IPS-18a (cell line): ENCODE results near the gene SCG3.

Experiments
- H3K27ac ChIP-seq: one replicate; pipeline ENCODE4 v1.5.1; 2013; ENCODE audit warnings: low read length
- H3K27me3 ChIP-seq: one replicate; pipeline ENCODE4 v1.6.1; 2013; ENCODE audit warnings: mild to moderate bottlenecking, low read length; ENCODE audit not compliant: control insufficient read depth, insufficient read depth
- H3K36me3 ChIP-seq: one replicate; pipeline ENCODE4 v1.6.1; 2013; ENCODE audit warnings: low read depth, low read length; ENCODE audit not compliant: control insufficient read depth
- H3K4me1 ChIP-seq: one replicate; pipeline ENCODE4 v1.6.1; 2013; ENCODE audit warnings: low read depth, low read length; ENCODE audit not compliant: control insufficient read depth
- H3K4me3 ChIP-seq: one replicate; pipeline ENCODE4 v1.5.1; 2013; ENCODE audit warnings: low read length
- H3K9ac ChIP-seq: one replicate; pipeline ENCODE4 v1.6.1; 2013; ENCODE audit warnings: mild to moderate bottlenecking, low read length, moderate library complexity
- H3K9me3 ChIP-seq: one replicate; pipeline ENCODE4 v1.6.1; 2013; ENCODE audit warnings: low read depth, low read length; ENCODE audit not compliant: control insufficient read depth

SCG3 gene

DNA sequence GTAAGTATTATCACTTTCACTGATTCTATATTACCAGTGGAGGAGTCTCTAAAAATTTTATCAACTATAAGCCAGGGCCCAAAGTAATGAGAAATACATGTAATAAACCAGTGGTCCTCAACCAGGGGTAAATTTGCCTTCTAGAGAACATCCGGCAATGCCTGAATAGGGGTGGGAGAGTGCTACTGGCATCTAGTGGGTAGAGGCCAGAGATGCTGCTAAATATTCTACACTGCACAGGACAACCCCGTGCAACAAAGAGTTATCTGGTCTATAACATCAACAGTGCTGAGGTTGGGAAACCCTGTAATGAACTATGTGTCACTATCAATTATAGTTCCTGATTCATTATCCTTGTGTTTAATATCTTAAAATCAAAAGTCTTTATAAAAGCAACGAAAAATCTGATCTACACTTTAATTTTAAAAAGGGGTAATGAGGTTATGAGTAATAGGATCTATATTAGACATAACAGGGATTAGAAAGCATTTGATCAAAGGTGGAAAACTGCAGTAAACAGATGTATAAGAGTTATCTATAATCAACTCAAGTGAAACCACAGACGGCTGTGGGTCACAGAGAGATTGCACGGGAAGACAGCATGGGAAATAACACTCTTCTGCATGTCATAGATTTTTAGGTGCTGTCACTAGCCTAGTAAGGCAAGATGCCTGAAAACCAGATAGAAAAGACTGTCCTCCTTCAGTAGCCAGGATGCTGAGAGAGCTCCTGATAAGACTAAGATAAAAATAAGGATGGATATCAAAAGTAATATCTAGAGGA lies 54.1 kb downstream of the SCG3 start:
- Histone ChIP-seq H3K27me3 (peaks cover 44% of the 10 kb centered on the region), H3K27ac (no peak overlapping the region), H3K4me3 (no peak overlapping the region), H3K36me3 (no peaks in the 10 kb centered on the region), H3K9ac (no peak overlapping the region), H3K9me3 (no peaks in the 10 kb centered on the region), H3K4me1 (peaks cover 9% of the 10 kb centered on the region)

DNA sequence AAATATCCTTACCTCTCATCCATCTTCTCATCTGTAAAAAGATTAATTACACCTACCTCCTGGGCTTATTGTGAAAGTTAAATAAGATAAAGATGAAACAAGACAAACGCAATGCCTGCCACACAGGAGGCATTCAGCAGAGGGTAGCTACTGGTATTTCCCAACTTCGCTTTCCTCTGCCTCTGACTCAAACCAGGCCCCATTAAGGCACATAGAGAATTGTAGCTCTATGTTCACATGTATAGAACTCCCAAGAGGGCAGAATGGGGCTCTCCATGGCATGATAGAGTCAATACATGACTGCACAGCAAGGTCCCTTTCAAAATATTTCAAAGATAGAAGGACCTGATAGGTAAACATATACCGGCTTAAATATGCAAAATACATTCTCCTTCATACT lies 54.8 kb downstream of the SCG3 start:
- no peak overlapping the region for H3K27ac ChIP-seq

DNA sequence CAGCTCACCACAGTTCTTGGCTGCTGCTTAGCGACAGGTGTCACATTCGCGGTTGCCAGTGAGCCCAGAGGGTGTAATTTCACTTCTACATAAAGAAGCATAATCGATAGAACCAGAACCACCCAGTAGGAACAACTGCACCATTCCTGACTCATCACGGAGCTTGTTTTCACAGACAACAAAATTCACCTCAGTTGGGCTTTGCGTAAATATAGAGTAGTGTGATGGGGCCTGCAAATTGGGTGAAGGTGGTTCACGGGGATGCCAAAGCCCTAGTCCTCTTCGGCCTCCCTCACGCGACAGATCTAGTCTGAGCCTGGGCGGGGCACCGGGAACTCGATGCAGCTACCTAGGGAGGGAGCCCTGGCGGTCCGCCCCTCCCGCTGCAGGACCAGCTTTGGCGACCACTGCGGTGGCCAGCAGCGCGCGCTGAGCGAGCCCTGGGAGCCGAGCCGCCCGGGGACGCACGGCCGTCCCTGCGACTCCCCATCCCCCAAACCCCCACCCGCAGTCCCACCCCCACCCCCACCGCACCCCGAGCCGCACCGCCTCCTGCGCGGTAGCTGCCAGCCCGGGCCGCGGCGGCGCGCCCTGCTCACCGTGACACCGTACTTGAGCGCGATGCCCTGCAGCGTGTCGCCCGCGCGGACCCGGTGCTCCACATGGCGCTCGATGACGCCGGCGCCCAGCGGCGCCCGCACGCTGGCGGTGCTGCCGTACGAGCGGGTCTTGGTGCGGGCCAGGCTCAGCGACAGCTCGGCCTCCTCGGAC lies 55.6 kb downstream of the SCG3 start:
- H3K9ac ChIP-seq = peak overlapping the region; percentile 11
- peaks cover 44% of the 10 kb centered on the region for H3K27me3 ChIP-seq
- peak overlapping the region; percentile 56 for H3K4me3 ChIP-seq
- peaks cover 6% of the 10 kb centered on the region for H3K4me1 ChIP-seq
- H3K9me3 ChIP-seq = no peaks in the 10 kb centered on the region
- no peak overlapping the region for H3K27ac ChIP-seq
- H3K36me3 ChIP-seq = no peaks in the 10 kb centered on the region

More for the DNA sequence above, 54.8 kb downstream of the SCG3 start:
- Histone ChIP-seq H3K9ac (no peak overlapping the region), H3K9me3 (no peaks in the 10 kb centered on the region), H3K4me3 (no peak overlapping the region), H3K36me3 (no peaks in the 10 kb centered on the region), H3K27me3 (peaks cover 44% of the 10 kb centered on the region), H3K4me1 (peaks cover 9% of the 10 kb centered on the region)

DNA sequence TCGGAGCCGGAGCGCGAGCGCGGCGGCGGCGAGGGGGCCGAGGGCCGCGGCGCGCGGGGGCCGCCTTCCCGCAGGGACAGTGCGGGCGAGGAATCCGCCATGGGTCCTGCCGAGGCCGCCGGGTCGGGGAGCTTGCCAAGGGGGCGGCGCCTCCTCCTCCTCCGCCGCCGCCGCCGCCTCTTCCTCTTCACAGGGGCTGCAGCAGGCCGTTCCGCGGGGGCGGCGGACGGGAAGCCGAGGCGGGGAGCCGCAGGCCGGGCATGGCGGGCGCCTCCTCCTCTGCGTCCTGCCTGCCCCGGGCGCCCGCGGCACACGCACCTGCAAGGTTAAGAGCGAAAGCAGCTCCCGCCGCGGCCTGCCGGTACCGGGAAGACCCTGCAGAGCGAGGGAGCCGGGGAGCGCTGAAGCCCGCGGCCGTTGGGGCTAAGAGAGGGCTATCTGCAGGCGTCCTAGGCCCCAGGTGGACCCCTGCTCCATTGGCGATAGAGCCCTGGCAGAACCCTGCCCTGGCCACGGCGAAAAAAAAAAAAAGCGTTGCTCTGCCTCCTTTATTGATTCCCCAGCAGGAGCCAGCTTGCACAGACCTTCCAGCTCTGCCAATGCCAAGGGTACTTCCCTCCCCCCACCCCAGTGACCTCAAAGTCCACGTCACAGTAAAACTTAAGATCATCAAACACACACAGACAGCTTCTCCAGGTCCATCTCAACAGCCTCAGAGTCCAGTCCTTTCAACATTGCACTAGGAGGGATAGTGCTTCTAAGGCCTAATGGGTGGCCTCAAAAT lies 56.4 kb downstream of the SCG3 start, which contains the start of gene LYSMD2:
LYSMD2 (minus strand) TSS at position 134 of the 784 bp plus-strand sequence; CDS start at position 101, 33 bp downstream.
- H3K4me3 ChIP-seq = peak within 1 kb of the TSS; percentile 56
- H3K9me3 ChIP-seq = no peaks in the 10 kb centered on the region
- no peak within 1 kb of the TSS for H3K27ac ChIP-seq
- H3K27me3 ChIP-seq = peaks cover 44% of the 10 kb centered on the region
- no peaks in the 10 kb centered on the region for H3K36me3 ChIP-seq
- peaks cover 6% of the 10 kb centered on the region for H3K4me1 ChIP-seq
- peak within 1 kb of the TSS; percentile 11 for H3K9ac ChIP-seq

DNA sequence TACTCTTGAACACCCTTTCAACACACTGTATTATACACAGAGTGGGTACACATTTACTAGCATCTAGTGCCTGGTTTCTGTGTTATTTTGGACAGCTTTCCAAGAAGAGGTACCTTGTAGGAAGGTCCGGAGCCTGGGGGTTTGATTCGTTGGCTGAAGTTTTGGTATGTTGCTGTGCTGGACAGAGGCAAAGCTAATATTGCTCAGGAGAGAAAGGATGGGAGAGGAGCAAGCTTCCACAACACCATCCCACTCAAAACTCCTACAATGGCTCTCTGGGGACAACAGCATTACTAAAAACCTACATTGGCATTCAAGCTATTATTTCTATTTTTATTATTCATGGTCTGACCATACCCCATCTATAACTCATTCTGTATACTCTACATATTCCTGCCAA lies 57.2 kb downstream of the SCG3 start:
- no peak overlapping the region for H3K4me3 ChIP-seq
- peaks cover 6% of the 10 kb centered on the region for H3K4me1 ChIP-seq
- H3K9ac ChIP-seq = no peak overlapping the region
- H3K36me3 ChIP-seq = no peaks in the 10 kb centered on the region
- no peaks in the 10 kb centered on the region for H3K9me3 ChIP-seq
- peaks cover 44% of the 10 kb centered on the region for H3K27me3 ChIP-seq
- H3K27ac ChIP-seq = no peak overlapping the region

DNA sequence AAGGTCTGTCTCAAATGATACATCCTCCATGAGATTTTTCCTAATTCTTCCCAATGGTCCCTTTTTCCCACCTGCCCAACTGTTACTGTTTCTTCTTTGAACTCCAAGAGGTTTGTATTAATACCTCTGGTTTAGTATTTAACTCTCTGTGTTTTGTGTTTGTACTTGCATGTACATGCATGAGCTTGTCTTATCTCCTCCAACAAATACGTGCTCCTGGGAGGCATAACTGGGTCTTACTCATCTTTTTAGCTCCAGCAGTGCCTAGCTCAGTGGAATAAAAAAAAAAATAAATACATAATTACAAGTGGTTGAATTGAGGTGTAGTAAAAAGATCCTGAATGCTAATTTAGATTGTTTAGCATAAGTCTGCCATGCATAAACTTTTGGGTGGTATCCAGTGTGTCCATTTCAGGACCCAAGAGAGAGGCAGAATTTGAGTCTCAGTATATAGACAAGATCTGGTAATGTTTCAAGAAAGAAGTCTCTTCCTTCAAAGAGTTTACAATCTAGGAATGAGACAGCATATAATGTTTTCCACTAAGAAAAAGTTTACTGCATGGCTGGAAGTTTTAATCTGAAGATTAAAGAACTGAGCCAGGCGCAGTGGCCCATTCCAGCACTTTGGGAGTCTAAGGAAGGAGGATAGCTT lies 57.9 kb downstream of the SCG3 start:
- Histone ChIP-seq H3K9me3 (no peaks in the 10 kb centered on the region), H3K27ac (no peak overlapping the region), H3K4me3 (no peak overlapping the region), H3K36me3 (no peaks in the 10 kb centered on the region), H3K27me3 (peaks cover 44% of the 10 kb centered on the region), H3K9ac (no peak overlapping the region), H3K4me1 (peaks cover 6% of the 10 kb centered on the region)

DNA sequence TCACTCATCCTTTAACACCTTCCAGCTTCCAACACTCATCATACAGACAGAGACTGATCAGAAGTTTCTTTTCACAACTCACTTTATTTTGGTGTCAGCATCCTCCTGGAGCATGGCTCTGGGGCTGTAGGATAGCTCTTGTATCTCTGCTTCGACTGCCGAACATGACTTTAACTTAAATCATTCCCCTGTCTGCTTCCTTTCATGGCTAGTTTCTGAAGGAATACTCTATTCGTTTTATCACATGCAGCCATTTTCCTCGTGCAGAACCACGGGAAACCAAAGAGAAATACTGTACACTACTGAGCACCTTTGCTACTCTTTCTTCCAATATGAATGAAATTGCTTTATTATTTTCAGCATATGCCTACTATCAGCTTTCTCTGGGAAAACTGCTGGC lies 68.0 kb downstream of the SCG3 start:
- Histone ChIP-seq H3K27ac (no peak overlapping the region), H3K36me3 (no peaks in the 10 kb centered on the region), H3K9me3 (no peaks in the 10 kb centered on the region), H3K9ac (no peak overlapping the region), H3K27me3 (peaks cover 55% of the 10 kb centered on the region), H3K4me1 (peaks cover 6% of the 10 kb centered on the region), H3K4me3 (no peak overlapping the region)

DNA sequence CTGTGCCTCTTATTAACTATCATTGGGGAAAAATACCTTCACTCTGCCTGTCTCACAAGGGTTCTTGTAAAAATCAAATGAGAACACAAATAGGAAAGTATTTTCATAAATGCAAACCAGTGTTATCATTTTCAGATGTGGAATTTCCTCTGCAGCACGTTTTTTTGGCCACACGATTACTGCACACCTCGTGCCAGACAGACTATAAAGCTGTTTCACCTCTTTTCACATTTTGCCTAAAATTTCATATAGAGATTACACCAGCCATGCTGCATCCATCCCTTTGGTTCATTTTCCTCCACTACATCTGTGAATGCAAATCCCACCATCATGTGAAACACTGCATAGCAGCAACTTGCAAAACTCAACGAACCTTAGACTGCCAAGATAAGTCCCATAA lies 68.9 kb downstream of the SCG3 start:
- H3K4me1 ChIP-seq = peaks cover 6% of the 10 kb centered on the region
- no peaks in the 10 kb centered on the region for H3K36me3 ChIP-seq
- no peak overlapping the region for H3K4me3 ChIP-seq
- H3K27me3 ChIP-seq = peaks cover 56% of the 10 kb centered on the region
- H3K27ac ChIP-seq = no peak overlapping the region
- no peaks in the 10 kb centered on the region for H3K9me3 ChIP-seq
- H3K9ac ChIP-seq = no peak overlapping the region

DNA sequence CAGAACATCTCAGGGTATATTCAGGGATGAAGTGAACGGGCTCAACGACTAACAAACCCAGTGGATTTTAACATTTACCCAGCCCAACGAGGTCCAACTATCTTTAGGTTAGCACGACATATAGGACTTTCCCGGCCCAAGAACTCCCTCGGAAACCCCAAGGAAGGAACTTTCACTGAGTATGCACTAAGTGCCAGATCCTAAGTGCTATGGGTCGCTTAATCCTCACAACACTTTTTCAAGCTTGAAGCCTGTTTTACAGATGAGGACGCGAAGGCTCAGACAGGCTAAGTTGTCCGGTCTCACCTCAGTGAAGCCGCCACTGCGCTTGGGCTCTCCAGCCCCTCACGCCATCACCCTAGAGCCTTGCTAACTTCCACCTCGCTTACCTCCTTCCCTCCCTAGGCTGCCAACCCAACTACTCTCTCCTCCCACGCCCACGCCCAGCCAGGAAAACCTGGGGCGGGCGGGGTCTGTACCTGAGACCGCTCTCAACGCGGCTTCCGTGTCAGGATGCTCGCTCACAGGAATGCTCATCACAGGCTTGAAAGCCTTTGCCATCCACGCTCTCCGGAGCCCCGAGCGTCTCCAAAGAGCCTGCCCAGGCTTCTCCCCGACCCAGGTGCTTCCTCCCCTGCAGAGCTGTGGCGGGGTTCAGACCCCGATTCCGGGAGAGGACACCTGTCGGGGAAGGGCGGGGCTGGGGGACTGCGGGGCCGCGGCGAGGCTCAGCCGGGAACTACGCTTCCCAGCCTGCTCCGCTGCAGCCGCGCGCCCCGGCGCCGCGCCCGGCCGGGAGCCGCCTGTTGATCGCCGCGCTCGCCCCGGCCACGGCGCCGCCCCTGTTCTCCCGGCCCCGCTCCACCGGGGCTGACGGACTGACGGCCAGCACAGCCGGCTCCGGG lies 69.7 kb downstream of the SCG3 start, which contains the start of gene TMOD2:
TMOD2 (plus strand) TSS at position 806 of the 905 bp plus-strand sequence. CDS start 14,845 bp downstream, outside the sequence.
- Histone ChIP-seq H3K4me3 (peak within 1 kb of the TSS; percentile 74), H3K9me3 (no peaks in the 10 kb centered on the region), H3K4me1 (peaks cover 6% of the 10 kb centered on the region), H3K27me3 (peaks cover 56% of the 10 kb centered on the region), H3K9ac (no peak within 1 kb of the TSS), H3K27ac (no peak within 1 kb of the TSS), H3K36me3 (no peaks in the 10 kb centered on the region)
